Activated naive CD4-positive, alpha-beta T cell treated with anti-CD3 and anti-CD28 coated beads, Interleukin-2, amount 10 ng/mL, durations not matched to agents 7 days and 5 days (primary cell): ENCODE measurements around the gene POLG.

Experiments used
- CTCF ChIA-PET: fragments of 350-600 bp; sonication (Branson Sonifier 250); formaldehyde crosslinking; loops from one replicate; lab custom pipeline; 2021; ENCODE audit warnings: antibody characterized with exemption; lab: Charles Lee
- DNase-seq: peaks from one replicate; pipeline ENCODE4 v3.0.0-alpha.2; 2020
- H3K27ac Mint-ChIP-seq: one replicate; pipeline ENCODE4 v1.8.0; 2021; ENCODE audit warnings: mild to moderate bottlenecking, moderate library complexity, mixed read lengths
- H3K27me3 Mint-ChIP-seq: one replicate; pipeline ENCODE4 v1.8.0; 2021; ENCODE audit warnings: mild to moderate bottlenecking, mixed read lengths
- H3K36me3 Mint-ChIP-seq: one replicate; pipeline ENCODE4 v1.8.0; 2021; ENCODE audit warnings: mixed read lengths
- H3K4me1 Mint-ChIP-seq: one replicate; pipeline ENCODE4 v1.8.0; 2021; ENCODE audit warnings: mixed read lengths
- H3K4me3 Mint-ChIP-seq: one replicate; pipeline ENCODE4 v1.8.0; 2021; ENCODE audit warnings: mild to moderate bottlenecking, moderate library complexity, mixed read lengths
- H3K9me3 Mint-ChIP-seq: one replicate; pipeline ENCODE4 v1.8.0; 2021; ENCODE audit warnings: mixed read lengths

The POLG gene

DNA sequence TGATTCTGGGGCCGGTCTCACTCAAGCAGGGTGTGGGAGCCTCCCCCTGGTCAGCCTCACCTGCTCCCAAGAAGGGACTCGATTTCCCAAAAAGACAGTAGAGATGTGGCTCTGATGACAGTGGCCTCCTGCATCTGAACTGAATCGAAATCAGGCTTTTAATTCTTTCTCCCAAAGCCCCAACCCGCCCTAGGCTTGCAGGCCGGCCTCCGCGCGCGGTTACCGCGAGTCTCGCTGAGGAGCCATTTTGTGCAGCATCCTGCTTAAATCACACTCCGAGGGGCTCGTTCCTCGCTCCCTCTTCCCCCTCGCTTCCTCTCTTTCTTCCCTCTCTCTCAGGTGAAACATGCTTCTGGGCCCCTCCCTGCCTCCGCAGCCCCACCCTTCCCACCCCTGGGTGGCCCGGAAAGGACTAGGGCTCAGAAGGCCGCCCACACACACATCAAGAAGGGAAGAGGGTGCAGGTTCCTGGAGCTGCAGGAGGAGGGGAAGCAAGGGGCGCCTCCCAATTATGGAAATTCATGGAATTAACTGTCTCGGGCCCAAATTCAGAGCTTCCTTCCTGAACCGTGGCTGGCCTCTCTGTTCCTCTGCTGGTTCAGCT lies 30.9 kb upstream of the POLG start:
- H3K36me3 Mint-ChIP-seq = peaks cover 3% of the 10 kb centered on the region
- CTCF ChIA-PET = interaction anchor here (0.9 to 1.0 kb wide), 2 partner anchors 35 to 50 kb away, joined by 3 to 4 read pairs; no protein-coding TSS in a partner anchor
- H3K9me3 Mint-ChIP-seq = no peaks in the 10 kb centered on the region
- no peak overlapping the region for H3K4me3 Mint-ChIP-seq
- H3K27me3 Mint-ChIP-seq = peaks cover 100% of the 10 kb centered on the region
- peaks cover 11% of the 10 kb centered on the region for H3K4me1 Mint-ChIP-seq
- no peak overlapping the region for H3K27ac Mint-ChIP-seq
- DNase-seq = no peak

DNA sequence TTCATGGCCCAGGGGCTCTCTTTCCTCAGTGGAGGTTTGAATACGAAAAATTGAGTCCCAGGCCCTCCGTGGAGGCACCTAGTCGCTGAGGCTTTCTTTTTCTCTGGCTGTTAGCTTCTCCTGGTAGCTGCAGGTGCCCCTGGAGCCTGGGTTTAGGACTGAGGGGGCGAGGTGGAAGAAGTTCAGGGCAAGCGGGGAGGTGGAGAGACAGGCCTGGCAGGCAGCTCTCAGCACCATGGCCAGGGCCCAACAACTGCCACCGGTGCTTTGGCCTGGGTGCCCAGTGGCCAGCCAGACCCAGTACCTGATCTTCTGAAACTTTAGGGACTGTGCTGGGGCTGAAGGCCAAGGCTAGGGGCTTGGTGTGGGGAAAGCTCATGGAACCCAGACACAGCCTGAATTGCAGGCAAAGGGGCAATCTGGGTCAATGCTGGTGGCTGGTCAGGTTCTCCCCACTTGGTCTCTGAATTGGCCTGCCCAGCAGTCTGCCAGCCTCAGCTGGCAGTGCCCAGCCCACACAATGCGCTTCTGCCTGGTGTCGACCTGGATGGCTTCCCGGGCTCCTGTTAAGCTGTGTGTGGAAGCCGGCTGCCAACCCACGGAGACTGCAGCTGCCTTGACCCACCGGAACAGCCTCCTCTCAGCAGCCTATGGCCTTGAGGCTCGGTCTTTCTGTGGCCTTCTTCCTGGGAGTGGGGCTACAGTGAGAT lies 30.3 kb upstream of the POLG start:
- no peak for DNase-seq
- Mint-ChIP-seq H3K9me3 (no peaks in the 10 kb centered on the region), H3K36me3 (peaks cover 3% of the 10 kb centered on the region), H3K27me3 (peaks cover 100% of the 10 kb centered on the region), H3K27ac (no peak overlapping the region), H3K4me1 (peaks cover 9% of the 10 kb centered on the region), H3K4me3 (no peak overlapping the region)
- CTCF ChIA-PET = interaction anchor here (0.6 to 1.0 kb wide), 3 partner anchors 36 to 197 kb away, joined by 3 read pairs; no protein-coding TSS in a partner anchor

DNA sequence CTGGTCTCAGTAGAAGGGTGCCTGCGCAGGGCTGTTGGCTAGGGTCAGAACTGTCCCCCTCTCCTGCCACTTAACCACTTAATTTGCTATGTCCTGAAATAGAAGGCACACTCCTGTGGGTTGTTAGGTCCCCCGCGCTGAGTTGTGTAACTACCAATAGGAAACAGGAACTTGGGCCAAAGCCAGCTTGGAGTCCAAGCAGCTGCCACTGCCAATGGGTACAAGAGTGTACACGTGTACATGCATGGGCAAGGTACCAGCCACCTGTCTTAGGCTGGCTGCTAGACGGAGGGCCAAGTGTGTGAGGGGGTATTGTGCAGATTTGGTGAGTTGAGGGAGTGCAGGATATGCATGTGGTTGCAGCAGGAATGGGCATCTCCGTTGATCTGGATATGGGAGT lies 29.7 kb upstream of the POLG start:
- Mint-ChIP-seq H3K4me3 (no peak overlapping the region), H3K27ac (no peak overlapping the region), H3K4me1 (peaks cover 9% of the 10 kb centered on the region), H3K9me3 (no peaks in the 10 kb centered on the region), H3K36me3 (peaks cover 3% of the 10 kb centered on the region), H3K27me3 (peaks cover 100% of the 10 kb centered on the region)
- DNase-seq = no peak
- CTCF ChIA-PET = interaction anchor here (0.6 to 0.9 kb wide), 2 partner anchors 54 to 197 kb away, joined by 3 read pairs; no protein-coding TSS in a partner anchor

DNA sequence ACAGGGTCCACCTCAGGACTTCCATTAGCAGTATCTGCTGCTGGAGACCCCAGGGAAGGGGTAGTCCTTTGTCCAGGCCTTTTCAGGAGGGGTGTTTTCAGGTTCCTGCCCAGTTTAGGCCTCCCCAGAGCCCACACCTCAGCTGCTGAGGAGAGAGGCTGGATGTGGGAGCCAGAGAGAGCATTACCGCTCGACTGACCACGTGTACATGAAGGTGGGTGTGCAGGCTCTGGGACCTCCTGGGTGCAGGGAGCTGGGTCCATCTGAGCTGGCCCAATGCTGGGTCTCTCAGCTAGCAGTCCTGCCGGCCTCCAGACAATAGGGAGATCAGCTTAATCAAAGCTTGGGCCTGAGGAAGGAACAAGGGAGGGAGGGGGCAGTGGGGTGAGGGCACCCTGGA lies 29.1 kb upstream of the POLG start:
- peaks cover 100% of the 10 kb centered on the region for H3K27me3 Mint-ChIP-seq
- DNase-seq = no peak
- CTCF ChIA-PET = no interaction called here
- H3K36me3 Mint-ChIP-seq = peaks cover 3% of the 10 kb centered on the region
- no peak overlapping the region for H3K4me3 Mint-ChIP-seq
- peaks cover 9% of the 10 kb centered on the region for H3K4me1 Mint-ChIP-seq
- H3K9me3 Mint-ChIP-seq = no peaks in the 10 kb centered on the region
- no peak overlapping the region for H3K27ac Mint-ChIP-seq

DNA sequence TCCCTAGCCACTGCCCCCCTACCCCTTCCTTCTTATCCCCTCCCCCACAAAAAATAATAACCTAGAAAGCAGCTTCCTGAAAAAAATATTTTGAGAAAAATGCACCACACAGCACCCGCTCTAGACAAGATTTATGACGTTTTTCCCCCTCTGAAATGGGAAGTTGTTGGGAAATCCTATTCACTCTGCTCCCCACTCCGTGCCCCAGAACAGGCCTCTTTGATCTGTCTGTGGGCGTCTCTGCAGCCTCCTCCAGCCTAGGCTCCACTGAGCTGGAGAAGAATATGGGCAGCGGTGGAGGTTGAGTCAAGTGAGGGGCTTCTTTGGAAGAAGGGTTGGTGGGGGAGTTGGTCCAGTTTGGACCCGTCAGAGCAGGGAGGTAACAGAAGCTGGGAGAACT lies 28.5 kb upstream of the POLG start:
- CTCF ChIA-PET = no interaction called here
- no peaks in the 10 kb centered on the region for H3K9me3 Mint-ChIP-seq
- peaks cover 11% of the 10 kb centered on the region for H3K4me1 Mint-ChIP-seq
- DNase-seq = no peak
- H3K36me3 Mint-ChIP-seq = peaks cover 3% of the 10 kb centered on the region
- H3K4me3 Mint-ChIP-seq = no peak overlapping the region
- no peak overlapping the region for H3K27ac Mint-ChIP-seq
- peaks cover 100% of the 10 kb centered on the region for H3K27me3 Mint-ChIP-seq

DNA sequence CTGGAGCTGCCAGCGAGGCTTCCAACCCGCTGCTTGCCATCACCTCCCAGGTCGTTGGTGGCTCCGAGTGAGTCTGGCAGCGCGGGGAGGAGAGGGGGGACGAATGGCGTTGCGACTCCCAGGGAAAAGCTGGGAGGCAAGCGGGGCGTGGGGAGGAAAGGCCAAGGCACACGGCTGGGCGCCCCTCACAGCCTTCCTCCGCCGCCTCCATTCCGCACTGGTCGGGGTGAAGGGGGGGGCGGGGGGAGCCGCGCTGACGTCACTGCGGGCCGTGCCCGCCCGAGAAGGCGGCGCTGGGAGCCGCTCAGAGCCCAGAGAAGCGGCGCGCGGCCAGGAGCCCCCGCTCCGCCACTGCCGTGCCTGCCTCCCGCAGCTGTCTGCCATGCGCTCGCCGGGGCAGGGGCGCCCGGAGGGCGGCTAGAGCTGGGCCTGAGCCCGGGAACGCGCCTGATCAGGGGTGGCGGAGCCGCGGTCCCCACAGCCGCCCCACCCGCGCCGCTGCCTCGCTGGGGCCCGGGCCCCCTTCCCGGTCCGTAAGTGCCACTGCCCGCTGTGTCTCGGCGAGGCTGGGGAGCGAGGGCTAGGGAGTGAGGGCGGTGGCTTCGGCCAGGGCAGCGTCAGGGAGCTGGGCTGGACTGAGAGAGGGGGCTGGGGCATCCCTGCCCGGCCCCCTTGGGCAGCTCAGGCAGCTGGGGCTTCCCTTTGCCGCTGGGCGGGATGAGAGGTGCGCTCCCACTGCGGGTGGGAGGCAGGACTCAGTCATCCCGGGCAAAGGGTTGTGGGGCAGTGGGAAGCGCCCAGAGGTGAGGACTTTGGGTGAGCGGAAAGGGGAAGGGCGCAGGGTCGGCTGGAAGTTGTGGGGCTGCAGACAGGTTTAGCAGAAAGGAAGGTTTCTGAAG lies 27.8 kb upstream of the POLG start:
- peaks cover 3% of the 10 kb centered on the region for H3K36me3 Mint-ChIP-seq
- H3K9me3 Mint-ChIP-seq = no peaks in the 10 kb centered on the region
- CTCF ChIA-PET = interaction anchor here (0.9 to 6.1 kb wide), 2 partner anchors 40 to 68 kb away, joined by 3 to 51 read pairs; no protein-coding TSS in a partner anchor
- peaks cover 11% of the 10 kb centered on the region for H3K4me1 Mint-ChIP-seq
- no peak overlapping the region for H3K4me3 Mint-ChIP-seq
- peaks cover 100% of the 10 kb centered on the region for H3K27me3 Mint-ChIP-seq
- no peak for DNase-seq
- H3K27ac Mint-ChIP-seq = no peak overlapping the region

DNA sequence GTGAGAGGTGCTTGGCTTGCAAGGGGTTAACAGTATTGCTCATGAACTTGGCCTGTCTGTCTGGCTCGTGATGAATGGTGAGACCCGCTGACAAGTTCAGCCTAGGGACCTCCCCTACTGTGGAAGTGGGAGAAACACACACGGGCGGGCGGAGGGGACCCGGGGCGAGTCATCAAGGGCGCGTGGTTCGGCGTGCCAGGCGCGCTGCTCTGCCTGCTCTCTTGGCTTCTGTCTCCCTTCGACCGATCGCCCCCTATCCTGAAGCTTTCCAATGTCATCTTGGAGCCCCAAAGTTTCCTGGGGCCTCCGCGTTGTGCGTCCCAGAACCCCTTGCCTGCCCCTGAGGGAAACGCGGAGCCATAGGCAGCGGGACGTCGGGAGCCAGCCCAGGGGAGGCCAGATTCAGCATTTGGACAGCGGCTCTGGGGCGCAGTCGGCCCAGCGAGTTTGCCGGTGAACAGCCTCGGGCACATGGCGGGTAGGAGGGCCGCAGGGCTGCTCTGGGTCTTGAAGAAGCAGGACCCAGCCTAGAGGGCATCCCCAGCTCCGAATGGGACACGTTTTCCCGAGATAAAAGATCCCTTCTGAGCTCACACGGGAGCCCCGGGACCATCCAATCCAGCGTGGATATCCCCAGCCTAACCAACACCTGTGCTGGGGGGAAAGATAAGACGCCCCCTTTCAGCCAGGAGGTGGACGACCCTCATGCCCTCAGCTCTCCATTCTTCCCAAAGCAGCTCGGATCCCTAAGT lies 27.0 kb upstream of the POLG start:
- Mint-ChIP-seq H3K9me3 (no peaks in the 10 kb centered on the region), H3K27ac (peak overlapping the region; percentile 71), H3K4me3 (no peak overlapping the region), H3K27me3 (peaks cover 100% of the 10 kb centered on the region), H3K36me3 (peaks cover 2% of the 10 kb centered on the region), H3K4me1 (peaks cover 7% of the 10 kb centered on the region)
- DNase-seq = peak; percentile 76
- CTCF ChIA-PET = interaction anchor here (0.9 to 6.1 kb wide), 2 partner anchors 41 to 68 kb away, joined by 3 to 51 read pairs; no protein-coding TSS in a partner anchor

DNA sequence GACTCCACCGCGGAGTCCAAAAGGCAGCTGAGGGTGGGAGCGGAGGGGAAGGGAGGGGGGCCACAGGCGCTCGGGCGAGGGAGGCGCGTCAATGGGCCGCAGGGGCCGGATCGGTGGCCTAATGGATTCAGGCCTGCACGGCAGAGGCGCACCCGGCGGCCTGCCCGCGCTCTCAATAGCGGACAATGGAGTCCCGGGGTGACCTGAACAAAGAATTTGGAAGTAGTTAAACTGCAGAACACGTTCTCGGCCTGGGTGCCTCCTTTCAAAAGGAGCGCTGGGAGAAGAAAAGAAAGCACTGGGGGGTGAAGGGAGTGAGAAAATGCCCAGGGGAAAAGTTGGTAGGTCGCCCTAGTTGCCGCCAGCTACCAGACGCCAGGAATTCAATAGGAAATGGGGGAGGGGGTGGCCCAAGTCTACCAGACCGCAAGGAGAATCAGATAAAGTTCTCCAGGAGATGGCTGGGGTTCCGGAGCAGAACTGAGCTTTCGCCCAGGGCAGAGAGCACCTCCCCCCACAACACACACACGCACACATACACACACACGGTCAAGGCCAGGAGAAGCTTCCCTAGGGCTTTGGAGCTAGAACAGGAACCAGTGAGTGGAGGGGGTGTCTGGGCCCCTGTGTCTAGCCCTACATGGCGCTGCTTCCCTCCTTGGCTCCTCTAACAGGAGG lies 25.8 kb upstream of the POLG start:
- no peak for DNase-seq
- H3K9me3 Mint-ChIP-seq = no peaks in the 10 kb centered on the region
- peaks cover 100% of the 10 kb centered on the region for H3K27me3 Mint-ChIP-seq
- no peak overlapping the region for H3K4me3 Mint-ChIP-seq
- no peak overlapping the region for H3K27ac Mint-ChIP-seq
- H3K4me1 Mint-ChIP-seq = peaks cover 5% of the 10 kb centered on the region
- no peaks in the 10 kb centered on the region for H3K36me3 Mint-ChIP-seq
- CTCF ChIA-PET = interaction anchor here (1.2 to 6.1 kb wide), 13 partner anchors 9 to 123 kb away, joined by 3 to 71 read pairs (median 19); no protein-coding TSS in a partner anchor

DNA sequence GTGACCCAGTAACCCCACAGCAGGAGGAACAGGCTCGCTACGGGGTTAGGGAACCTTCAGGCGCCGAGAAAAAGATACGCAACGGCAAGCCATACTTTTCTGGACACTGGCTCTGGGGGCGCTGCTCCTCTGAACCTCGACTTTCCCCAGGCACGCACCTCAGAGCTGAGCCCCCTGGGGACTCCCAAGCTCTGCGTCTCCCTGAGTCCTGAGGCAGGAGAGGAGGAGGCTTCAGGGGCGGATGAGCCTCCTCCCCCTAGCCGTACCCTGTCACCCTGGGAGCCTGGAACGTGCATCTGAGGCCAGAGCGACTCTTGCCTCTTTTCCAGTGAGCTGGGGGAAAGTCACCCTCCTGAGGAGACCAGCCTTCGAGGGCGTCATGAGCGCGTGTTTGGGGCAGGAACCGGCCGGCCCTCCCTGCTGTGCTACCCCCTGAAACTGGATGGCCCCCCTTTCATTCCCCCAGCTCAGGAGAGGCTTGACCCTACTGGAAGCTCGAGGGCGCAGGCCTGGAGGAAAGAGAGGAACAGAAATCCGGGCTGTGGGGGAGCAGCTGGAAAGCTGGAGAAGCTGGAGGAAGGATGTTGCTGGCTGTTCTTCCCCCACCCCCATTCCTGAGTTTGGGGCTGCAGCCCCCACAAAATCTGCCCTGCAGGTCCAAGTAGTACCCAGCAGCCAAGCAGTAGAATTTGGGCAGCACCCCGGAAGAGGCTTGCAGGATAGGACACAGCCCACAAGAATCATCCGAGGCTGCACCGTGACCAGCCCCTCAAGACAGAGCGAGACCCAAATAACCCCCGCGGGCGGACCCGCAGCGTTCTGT lies 25.1 kb upstream of the POLG start:
- Mint-ChIP-seq H3K36me3 (no peaks in the 10 kb centered on the region), H3K4me3 (peak overlapping the region; percentile 10), H3K9me3 (no peaks in the 10 kb centered on the region), H3K27ac (peak overlapping the region; percentile 64), H3K27me3 (peaks cover 100% of the 10 kb centered on the region), H3K4me1 (peaks cover 5% of the 10 kb centered on the region)
- CTCF ChIA-PET = interaction anchor here (1.1 to 6.1 kb wide), 28 partner anchors 9 to 153 kb away, joined by 3 to 71 read pairs (median 8); no protein-coding TSS in a partner anchor
- no peak for DNase-seq

DNA sequence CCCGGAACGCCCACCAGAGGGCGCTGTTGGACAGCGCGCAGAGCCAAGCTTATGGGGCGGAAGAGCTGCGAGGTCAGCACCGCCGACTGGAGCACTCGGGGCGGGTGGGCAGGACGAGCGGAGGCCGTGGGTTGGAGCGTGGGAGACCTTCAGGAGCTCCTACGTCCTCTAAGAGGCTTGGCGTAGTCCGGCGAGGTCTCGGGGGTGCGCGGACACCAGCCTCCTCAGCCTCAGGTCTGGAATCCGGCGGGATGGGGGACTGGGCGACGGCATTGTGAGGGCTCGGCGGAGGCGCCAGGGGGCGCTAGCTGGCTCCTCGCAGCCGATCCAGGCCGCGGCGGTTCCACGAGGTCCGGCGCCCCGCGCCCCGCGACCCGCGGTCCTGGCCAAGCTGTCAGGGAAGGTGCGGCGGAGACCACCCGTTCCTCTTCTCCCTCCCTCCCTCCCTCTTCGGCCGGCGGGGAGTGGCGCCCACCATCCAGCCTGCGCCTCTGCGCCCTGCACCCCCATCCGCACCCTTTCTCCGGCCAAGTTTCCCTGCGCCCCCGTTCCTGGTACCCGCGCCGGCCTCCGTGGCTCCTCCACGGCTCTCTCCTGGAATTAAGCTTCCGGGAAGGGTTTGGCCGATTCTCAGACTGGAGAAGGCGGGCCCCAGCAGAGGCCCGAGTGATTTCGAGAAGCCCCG lies 24.3 kb upstream of the POLG start:
- Mint-ChIP-seq H3K9me3 (no peaks in the 10 kb centered on the region), H3K36me3 (no peaks in the 10 kb centered on the region), H3K27me3 (peaks cover 100% of the 10 kb centered on the region), H3K4me3 (peak overlapping the region; percentile 76), H3K27ac (no peak overlapping the region), H3K4me1 (peaks cover 5% of the 10 kb centered on the region)
- CTCF ChIA-PET = interaction anchor here (0.7 to 6.1 kb wide), 36 partner anchors 8 to 152 kb away, joined by 3 to 71 read pairs (median 7); no protein-coding TSS in a partner anchor
- peak; percentile 85 for DNase-seq

DNA sequence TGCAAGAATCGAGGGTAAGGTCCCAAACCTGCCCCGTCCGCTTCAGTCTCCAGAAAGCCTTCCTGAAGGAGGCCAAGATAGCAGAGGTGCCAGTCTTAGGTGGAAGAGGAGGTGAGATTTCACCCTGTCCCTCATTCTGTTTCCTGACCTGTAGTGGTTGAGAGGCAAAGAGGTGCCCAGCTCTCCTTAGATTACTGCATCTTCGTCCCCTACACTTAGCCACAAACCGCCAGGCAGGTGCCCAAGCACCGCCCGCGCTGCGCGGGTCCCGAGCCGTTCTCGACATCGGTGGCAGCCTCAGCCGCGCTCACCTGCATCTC lies 23.8 kb upstream of the POLG start:
- CTCF ChIA-PET = interaction anchor here (0.7 to 6.1 kb wide), 35 partner anchors 8 to 152 kb away, joined by 3 to 71 read pairs (median 7); no protein-coding TSS in a partner anchor
- H3K27ac Mint-ChIP-seq = no peak overlapping the region
- H3K4me3 Mint-ChIP-seq = peak overlapping the region; percentile 76

More for the DNA sequence above, 23.8 kb upstream of the POLG start:
- no peaks in the 10 kb centered on the region for H3K36me3 Mint-ChIP-seq
- no peaks in the 10 kb centered on the region for H3K9me3 Mint-ChIP-seq
- peaks cover 100% of the 10 kb centered on the region for H3K27me3 Mint-ChIP-seq
- DNase-seq = no peak
- H3K4me1 Mint-ChIP-seq = peaks cover 5% of the 10 kb centered on the region
